ENCODE results near the gene TPH2. TPM values are rescaled to one million over a fixed set of nuclear protein-coding genes. Genes with fewer than 3 reads are reported as not detected.

Gene TPH2
- total RNA-seq, 1 experiment from 2014 or later, result not detected

Other genes with a start within 250 kb of the TPH2 start
- gene RAB21, start 184.0 kb upstream of the TPH2 start, total RNA-seq (2014; rRNA removed; shearing (Covaris generic)), result 4.9 and 14.3 TPM in 2 replicates
- 6.6 and 6.7 TPM in 2 replicates for gene TBC1D15, start 99.1 kb upstream of the TPH2 start, total RNA-seq (2014; rRNA removed; shearing (Covaris generic))

Measured in HT-29 (cell line).